Measurements from ENCODE around the gene HK1.

- no peak for TF ChIP-seq IRF9 (CRISPR knock-in tag; IDR thresholded peaks at IDR 0.05; ENCODE audit: borderline replicate concordance)
- no peak for TF ChIP-seq TAF1 (CRISPR knock-in tag; IDR thresholded peaks at IDR 0.05)
- no peak for TF ChIP-seq GABPA (IDR thresholded peaks at IDR 0.05; ENCODE audit: low read depth, low read length)
- no peak for TF ChIP-seq GABPA (CRISPR knock-in tag; IDR thresholded peaks at IDR 0.05; ENCODE audit: low read depth)
- TF ChIP-seq ZBTB1 (CRISPR knock-in tag; IDR thresholded peaks at IDR 0.05; ENCODE audit: borderline replicate concordance), result no peak
- no peak for TF ChIP-seq CREB1 (IDR thresholded peaks at IDR 0.05)
- no peak for TF ChIP-seq CREB1 (CRISPR knock-in tag; IDR thresholded peaks at IDR 0.05)
- TF ChIP-seq NFE2 (CRISPR knock-in tag; IDR thresholded peaks at IDR 0.05), result no peak
Measured at GRCh38 chr10:69414036-69415018, 136.0 kb downstream of the HK1 start.

All from HepG2 (cell line).